HEK293 (cell line): ENCODE results near the gene CCDC9.
A peak's percentile ranks its signal among the peaks of the same experiment; 100 is the strongest.

ENCODE experiments used
- BCL6B ChIP-seq: fragments of 450-650 bp; formaldehyde crosslinking; IDR thresholded peaks from 2 replicates; pipeline ENCODE4 v1.5.1; 2017; ENCODE audit warnings: missing biosample characterization, missing genetic modification characterization
- GLIS2 ChIP-seq: fragments of 450-650 bp; formaldehyde crosslinking; IDR thresholded peaks from 2 replicates; pipeline ENCODE4 v1.5.1; 2016; ENCODE audit warnings: missing biosample characterization, missing genetic modification characterization
- KLF7 ChIP-seq: fragments of 450-650 bp; formaldehyde crosslinking; IDR thresholded peaks from 2 replicates; pipeline ENCODE4 v1.5.1; 2016; ENCODE audit warnings: missing biosample characterization, missing genetic modification characterization, borderline replicate concordance
- PATZ1 ChIP-seq: fragments of 450-650 bp; formaldehyde crosslinking; IDR thresholded peaks from 2 replicates; pipeline ENCODE4 v1.5.1; 2016; ENCODE audit warnings: missing biosample characterization, missing genetic modification characterization
- SCRT1 ChIP-seq: fragments of 450-650 bp; formaldehyde crosslinking; IDR thresholded peaks from 2 replicates; pipeline ENCODE4 v1.5.1; 2016; ENCODE audit warnings: missing biosample characterization, missing genetic modification characterization, borderline replicate concordance
- SCRT2 ChIP-seq: fragments of 450-650 bp; formaldehyde crosslinking; IDR thresholded peaks from 2 replicates; pipeline ENCODE4 v1.5.1; 2016; ENCODE audit warnings: missing biosample characterization, missing genetic modification characterization
- SP2 ChIP-seq: fragments of 450-650 bp; formaldehyde crosslinking; IDR thresholded peaks from 2 replicates; pipeline ENCODE4 v1.5.1; 2016; ENCODE audit warnings: missing biosample characterization, missing genetic modification characterization
- SP3 ChIP-seq: fragments of 450-650 bp; formaldehyde crosslinking; IDR thresholded peaks from 2 replicates; pipeline ENCODE4 v1.5.1; 2016; ENCODE audit warnings: missing biosample characterization, missing genetic modification characterization
- ZBTB8A ChIP-seq: fragments of 450-650 bp; formaldehyde crosslinking; IDR thresholded peaks from 2 replicates; pipeline ENCODE4 v1.5.1; 2016; ENCODE audit warnings: missing biosample characterization, missing genetic modification characterization
- ZIC2 ChIP-seq: fragments of 450-650 bp; formaldehyde crosslinking; IDR thresholded peaks from 2 replicates; pipeline ENCODE4 v1.5.1; 2016; ENCODE audit warnings: missing biosample characterization, missing genetic modification characterization
- ZNF121 ChIP-seq: fragments of 450-650 bp; formaldehyde crosslinking; IDR thresholded peaks from 2 replicates; pipeline ENCODE4 v1.5.1; 2016; ENCODE audit warnings: missing biosample characterization, missing genetic modification characterization
- ZNF132 ChIP-seq: fragments of 450-650 bp; formaldehyde crosslinking; IDR thresholded peaks from 2 replicates; pipeline ENCODE4 v1.5.1; 2017; ENCODE audit warnings: missing biosample characterization, missing genetic modification characterization, borderline replicate concordance
- ZNF19 ChIP-seq: fragments of 450-650 bp; formaldehyde crosslinking; IDR thresholded peaks from 2 replicates; pipeline ENCODE4; 2016; ENCODE audit warnings: missing biosample characterization, missing genetic modification characterization, low read depth
- ZNF280D ChIP-seq: fragments of 450-650 bp; formaldehyde crosslinking; IDR thresholded peaks from 2 replicates; pipeline ENCODE4 v1.5.1; 2016; ENCODE audit warnings: missing biosample characterization, missing genetic modification characterization
- ZNF311 ChIP-seq: fragments of 450-650 bp; formaldehyde crosslinking; IDR thresholded peaks from 2 replicates; pipeline ENCODE4 v1.5.1; 2017; ENCODE audit warnings: missing biosample characterization, missing genetic modification characterization, borderline replicate concordance
- ZNF426 ChIP-seq: fragments of 450-650 bp; formaldehyde crosslinking; IDR thresholded peaks from 2 replicates; pipeline ENCODE4 v1.5.1; 2017; ENCODE audit warnings: missing biosample characterization, missing genetic modification characterization, mild to moderate bottlenecking, inconsistent platforms, moderate library complexity
- ZNF530 ChIP-seq: fragments of 450-650 bp; formaldehyde crosslinking; IDR thresholded peaks from 2 replicates; pipeline ENCODE4 v1.5.1; 2016; ENCODE audit warnings: low read depth, missing biosample characterization, missing genetic modification characterization
- ZNF560 ChIP-seq: fragments of 450-650 bp; formaldehyde crosslinking; IDR thresholded peaks from 2 replicates; pipeline ENCODE4 v1.5.1; 2017; ENCODE audit warnings: missing biosample characterization, missing genetic modification characterization, borderline replicate concordance
- ZNF610 ChIP-seq: fragments of 450-650 bp; formaldehyde crosslinking; IDR thresholded peaks from 2 replicates; pipeline ENCODE4 v1.5.1; 2016; ENCODE audit warnings: missing biosample characterization, missing genetic modification characterization, borderline replicate concordance
- ZNF645 ChIP-seq: fragments of 450-650 bp; formaldehyde crosslinking; IDR thresholded peaks from 2 replicates; pipeline ENCODE4; 2016; ENCODE audit warnings: missing biosample characterization, missing genetic modification characterization
- ZNF704 ChIP-seq: fragments of 450-650 bp; formaldehyde crosslinking; IDR thresholded peaks from 2 replicates; pipeline ENCODE4 v1.5.1; 2016; ENCODE audit warnings: missing biosample characterization, missing genetic modification characterization
- ZNF776 ChIP-seq: fragments of 450-650 bp; formaldehyde crosslinking; IDR thresholded peaks from 2 replicates; pipeline ENCODE4 v1.5.0; 2017; ENCODE audit warnings: missing biosample characterization, missing genetic modification characterization, borderline replicate concordance
- ZNF785 ChIP-seq: fragments of 450-650 bp; formaldehyde crosslinking; IDR thresholded peaks from 2 replicates; pipeline ENCODE4 v1.5.1; 2016; ENCODE audit warnings: missing biosample characterization, missing genetic modification characterization
- ZNF792 ChIP-seq: fragments of 450-650 bp; formaldehyde crosslinking; IDR thresholded peaks from 2 replicates; pipeline ENCODE4 v1.5.1; 2016; ENCODE audit warnings: missing biosample characterization, missing genetic modification characterization
- ZSCAN4 ChIP-seq: fragments of 450-650 bp; formaldehyde crosslinking; IDR thresholded peaks from 2 replicates; pipeline ENCODE4 v1.5.1; 2017; ENCODE audit warnings: missing biosample characterization, missing genetic modification characterization
- ZXDB ChIP-seq: fragments of 450-650 bp; formaldehyde crosslinking; IDR thresholded peaks from 2 replicates; pipeline ENCODE4 v1.5.1; 2016; ENCODE audit warnings: missing biosample characterization, missing genetic modification characterization
- TF ChIP-seq, protein P1 (sequence below): fragments of 450-650 bp; IDR thresholded peaks from 2 replicates; pipeline ENCODE4 v1.5.1; 2018; ENCODE audit warnings: missing biosample characterization, mild to moderate bottlenecking, missing genetic modification characterization
- TF ChIP-seq, protein P2 (sequence below): fragments of 450-650 bp; formaldehyde crosslinking; IDR thresholded peaks from 2 replicates; pipeline ENCODE4 v1.5.1; 2016; ENCODE audit warnings: missing biosample characterization, missing genetic modification characterization, borderline replicate concordance

The CCDC9 gene

GRCh38 chr19:47229676-47230053 is 26.7 kb upstream of the CCDC9 start (continued):
- no peak for TF ChIP-seq ZNF704 (tag by site-specific recombination)
- TF ChIP-seq ZNF121 (tag by site-specific recombination) = peak; percentile 13; the same call in 1 of the 2 replicates
- TF ChIP-seq KLF7 (tag by site-specific recombination) = no peak
- no peak for TF ChIP-seq ZNF311
- no peak for TF ChIP-seq ZNF785 (tag by site-specific recombination)
- no peak for TF ChIP-seq ZNF530 (tag by site-specific recombination)
- no peak for TF ChIP-seq SCRT2 (tag by site-specific recombination)
- no peak for TF ChIP-seq ZNF776 (tag by site-specific recombination)
- TF ChIP-seq GLIS2 (tag by site-specific recombination) = no peak
- no peak; the same call in 1 of the 2 replicates for TF ChIP-seq ZXDB (tag by site-specific recombination)
- TF ChIP-seq ZBTB8A (tag by site-specific recombination) = no peak
- TF ChIP-seq SCRT1 (tag by site-specific recombination) = no peak
- TF ChIP-seq ZSCAN4 = peak; percentile 84; the same call in 1 of the 2 replicates
- 0 out of 2 replicates have a peak, but pooled peaks have one; percentile 0 for TF ChIP-seq ZNF19 (tag by site-specific recombination)
- TF ChIP-seq PATZ1 = no peak
- no peak for TF ChIP-seq ZIC2 (tag by site-specific recombination)
- TF ChIP-seq, protein P1, sequence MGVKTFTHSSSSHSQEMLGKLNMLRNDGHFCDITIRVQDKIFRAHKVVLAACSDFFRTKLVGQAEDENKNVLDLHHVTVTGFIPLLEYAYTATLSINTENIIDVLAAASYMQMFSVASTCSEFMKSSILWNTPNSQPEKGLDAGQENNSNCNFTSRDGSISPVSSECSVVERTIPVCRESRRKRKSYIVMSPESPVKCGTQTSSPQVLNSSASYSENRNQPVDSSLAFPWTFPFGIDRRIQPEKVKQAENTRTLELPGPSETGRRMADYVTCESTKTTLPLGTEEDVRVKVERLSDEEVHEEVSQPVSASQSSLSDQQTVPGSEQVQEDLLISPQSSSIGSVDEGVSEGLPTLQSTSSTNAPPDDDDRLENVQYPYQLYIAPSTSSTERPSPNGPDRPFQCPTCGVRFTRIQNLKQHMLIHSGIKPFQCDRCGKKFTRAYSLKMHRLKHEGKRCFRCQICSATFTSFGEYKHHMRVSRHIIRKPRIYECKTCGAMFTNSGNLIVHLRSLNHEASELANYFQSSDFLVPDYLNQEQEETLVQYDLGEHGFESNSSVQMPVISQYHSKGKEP = no peak
- TF ChIP-seq ZNF792 = no peak
- TF ChIP-seq ZNF645 (tag by site-specific recombination) = no peak
- TF ChIP-seq ZNF132 (tag by site-specific recombination) = no peak
- TF ChIP-seq SP3 (tag by site-specific recombination) = no peak
- TF ChIP-seq ZNF610 (tag by site-specific recombination) = no peak
- no peak for TF ChIP-seq BCL6B (tag by site-specific recombination)
- no peak for TF ChIP-seq ZNF280D (tag by site-specific recombination)
- TF ChIP-seq SP2 = no peak
- no peak for TF ChIP-seq ZNF560 (tag by site-specific recombination)
- TF ChIP-seq, protein P2, sequence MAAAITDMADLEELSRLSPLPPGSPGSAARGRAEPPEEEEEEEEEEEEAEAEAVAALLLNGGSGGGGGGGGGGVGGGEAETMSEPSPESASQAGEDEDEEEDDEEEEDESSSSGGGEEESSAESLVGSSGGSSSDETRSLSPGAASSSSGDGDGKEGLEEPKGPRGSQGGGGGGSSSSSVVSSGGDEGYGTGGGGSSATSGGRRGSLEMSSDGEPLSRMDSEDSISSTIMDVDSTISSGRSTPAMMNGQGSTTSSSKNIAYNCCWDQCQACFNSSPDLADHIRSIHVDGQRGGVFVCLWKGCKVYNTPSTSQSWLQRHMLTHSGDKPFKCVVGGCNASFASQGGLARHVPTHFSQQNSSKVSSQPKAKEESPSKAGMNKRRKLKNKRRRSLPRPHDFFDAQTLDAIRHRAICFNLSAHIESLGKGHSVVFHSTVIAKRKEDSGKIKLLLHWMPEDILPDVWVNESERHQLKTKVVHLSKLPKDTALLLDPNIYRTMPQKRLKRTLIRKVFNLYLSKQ (tag by site-specific recombination) = no peak
- no peak for TF ChIP-seq ZNF426 (tag by site-specific recombination)
